ENCODE data around the gene TMUB2.
A peak's percentile ranks its signal among the peaks of the same experiment; 100 is the strongest.

Gene TMUB2

GRCh38 chr17:44203731-44204440 is 17.1 kb downstream of the TMUB2 start:
- Histone ChIP-seq H3K4me3 (ENCODE audit: insufficient read depth, low read length, poor library complexity, severe bottlenecking) (no peak overlapping the region), H3K9ac (ENCODE audit: low read length) (no peak overlapping the region), H3K9me2 (replicated peaks; ENCODE audit: insufficient read depth, low read length) (no peaks in the 10 kb centered on the region), H3K79me2 (ENCODE audit: insufficient read depth, low read length) (peaks cover 2% of the 10 kb centered on the region; the same call in 1 of the 2 replicates), H3K36me3 (ENCODE audit: low read length) (0 out of 2 replicates have a peak, but pooled peaks cover 5% of the 10 kb centered on the region), H3K27ac (ENCODE audit: low read depth, low read length) (no peak overlapping the region; the same call in 1 of the 2 replicates), H3K27me3 (ENCODE audit: low read length) (no peaks in the 10 kb centered on the region), H3F3A (ENCODE audit: insufficient read depth) (peaks cover 34% of the 10 kb centered on the region), H4K20me1 (ENCODE audit: low read depth, low read length) (no peaks in the 10 kb centered on the region), H2AFZ (ENCODE audit: low read depth, low read length, severe bottlenecking) (no peak overlapping the region), H3K9me3 (ENCODE audit: insufficient read depth, low read length) (no peaks in the 10 kb centered on the region), H3K4me2 (ENCODE audit: low read depth, low read length, poor library complexity, severe bottlenecking) (no peak overlapping the region)
- TF ChIP-seq EZH2phosphoT487 (conservative IDR thresholded peaks at IDR 0.05; ENCODE audit: low read length) = no peak
- TF ChIP-seq CTCF (IDR thresholded peaks at IDR 0.05; ENCODE audit: insufficient read depth, low read length, poor library complexity, severe bottlenecking) = peak; percentile 65

GRCh38 chr17:44204441-44204882 is 17.7 kb downstream of the TMUB2 start:
- no peak overlapping the region for H3K4me2 ChIP-seq (ENCODE audit: low read depth, low read length, poor library complexity, severe bottlenecking)

GRCh38 chr17:44205962-44206824 is 19.4 kb downstream of the TMUB2 start:
- Histone ChIP-seq H3K79me2 (ENCODE audit: insufficient read depth, low read length) (peaks cover 7% of the 10 kb centered on the region; the same call in 1 of the 2 replicates), H3K27me3 (ENCODE audit: low read length) (no peaks in the 10 kb centered on the region), H3K27ac (ENCODE audit: low read depth, low read length) (no peak overlapping the region), H3K9me3 (ENCODE audit: insufficient read depth, low read length) (no peaks in the 10 kb centered on the region), H4K20me1 (ENCODE audit: low read depth, low read length) (no peaks in the 10 kb centered on the region), H3F3A (ENCODE audit: insufficient read depth) (peaks cover 32% of the 10 kb centered on the region), H2AFZ (ENCODE audit: low read depth, low read length, severe bottlenecking) (no peak overlapping the region), H3K4me3 (ENCODE audit: insufficient read depth, low read length, poor library complexity, severe bottlenecking) (no peak overlapping the region), H3K4me2 (ENCODE audit: low read depth, low read length, poor library complexity, severe bottlenecking) (no peak overlapping the region), H3K9ac (ENCODE audit: low read length) (no peak overlapping the region), H3K9me2 (replicated peaks; ENCODE audit: insufficient read depth, low read length) (no peaks in the 10 kb centered on the region), H3K36me3 (ENCODE audit: low read length) (peaks cover 11% of the 10 kb centered on the region; the same call in 1 of the 2 replicates)
- TF ChIP-seq EZH2phosphoT487 (conservative IDR thresholded peaks at IDR 0.05; ENCODE audit: low read length) (no peak), CTCF (IDR thresholded peaks at IDR 0.05; ENCODE audit: insufficient read depth, low read length, poor library complexity, severe bottlenecking) (peak; percentile 14)

More at GRCh38 chr17:44204441-44204882, 17.7 kb downstream of the TMUB2 start:
- Histone ChIP-seq H3K79me2 (ENCODE audit: insufficient read depth, low read length) (peaks cover under 1% of the 10 kb centered on the region; the same call in 1 of the 2 replicates), H3K9me3 (ENCODE audit: insufficient read depth, low read length) (no peaks in the 10 kb centered on the region), H3K27ac (ENCODE audit: low read depth, low read length) (peak overlapping the region; percentile 19; the same call in 1 of the 2 replicates), H3K9me2 (replicated peaks; ENCODE audit: insufficient read depth, low read length) (no peaks in the 10 kb centered on the region), H3K4me3 (ENCODE audit: insufficient read depth, low read length, poor library complexity, severe bottlenecking) (no peak overlapping the region), H3F3A (ENCODE audit: insufficient read depth) (peaks cover 34% of the 10 kb centered on the region), H3K27me3 (ENCODE audit: low read length) (no peaks in the 10 kb centered on the region), H2AFZ (ENCODE audit: low read depth, low read length, severe bottlenecking) (no peak overlapping the region), H3K36me3 (ENCODE audit: low read length) (peaks cover 8% of the 10 kb centered on the region; the same call in 1 of the 2 replicates), H3K9ac (ENCODE audit: low read length) (no peak overlapping the region), H4K20me1 (ENCODE audit: low read depth, low read length) (no peaks in the 10 kb centered on the region)
- TF ChIP-seq EZH2phosphoT487 (conservative IDR thresholded peaks at IDR 0.05; ENCODE audit: low read length) (no peak), CTCF (IDR thresholded peaks at IDR 0.05; ENCODE audit: insufficient read depth, low read length, poor library complexity, severe bottlenecking) (no peak)

All from SU-DHL-6 (cell line).